HEK293 (cell line): ENCODE measurements around the gene SRGAP2C.
A peak's percentile ranks its signal among the peaks of the same experiment; 100 is the strongest.
"Not testable (repeated sequence)": the region's sequence is repeated elsewhere in the genome, so short reads cannot be mapped to it uniquely, and the experiment has no call there.

Experiments
- CTCF ChIA-PET: fragments of 350-600 bp; formaldehyde crosslinking; extraction: SDS; loops from one replicate; lab custom pipeline; 2021; ENCODE audit warnings: antibody characterized with exemption; lab: Yijun Ruan, JAX
- POLR2A ChIA-PET: fragments of 300-600 bp; formaldehyde crosslinking; extraction: SDS; loops from one replicate; lab custom pipeline; 2020; ENCODE audit warnings: antibody characterized with exemption, inconsistent platforms; lab: Yijun Ruan, JAX
- H3K27ac ChIP-seq: fragments of 200-500 bp; sonication (Bioruptor generic); 2 replicates; pipeline ENCODE4 v1.5.1; 2014; ENCODE audit warnings: low read depth, low read length, control low read depth, inconsistent platforms; ENCODE audit errors: extremely low read depth
- H3K36me3 ChIP-seq, 2 experiments: fragments of 200-500 bp in 1 of 2; sonication (Bioruptor generic) in 1 of 2; 1 replicate in 1 of 2; 2 replicates in 1 of 2; pipeline ENCODE4 v1.5.1; 2014 to 2017; ENCODE audit warnings: inconsistent platforms in 2 of 2, low read length in 2 of 2; ENCODE audit not compliant: control insufficient read depth in 2 of 2, insufficient read depth in 1 of 2
- H3K4me1 ChIP-seq: fragments of 200-500 bp; sonication (Bioruptor generic); 2 replicates; pipeline ENCODE4 v1.5.1; 2014; ENCODE audit warnings: mild to moderate bottlenecking, low read length, inconsistent platforms; ENCODE audit not compliant: control insufficient read depth, insufficient read depth
- H3K4me3 ChIP-seq: 2 replicates; pipeline ENCODE4 v1.5.1; 2011; ENCODE audit warnings: low read depth, mild to moderate bottlenecking, control low read depth, low read length, moderate library complexity
- H3K9me3 ChIP-seq: fragments of 200-500 bp; sonication (Bioruptor generic); 2 replicates; pipeline ENCODE4 v1.5.1; 2014; ENCODE audit warnings: low read depth, low read length, inconsistent platforms; ENCODE audit not compliant: control insufficient read depth, insufficient read depth
- FEZF1 ChIP-seq: fragments of 450-650 bp; formaldehyde crosslinking; IDR thresholded peaks from 2 replicates; pipeline ENCODE4 v1.5.1; 2016; ENCODE audit warnings: missing biosample characterization, missing genetic modification characterization
- GLIS1 ChIP-seq: fragments of 450-650 bp; formaldehyde crosslinking; IDR thresholded peaks from 2 replicates; pipeline ENCODE4 v1.5.1; 2016; ENCODE audit warnings: missing biosample characterization, missing genetic modification characterization
- PRDM1 ChIP-seq: fragments of 450-650 bp; formaldehyde crosslinking; IDR thresholded peaks from 2 replicates; pipeline ENCODE4; 2016; ENCODE audit warnings: missing biosample characterization, missing genetic modification characterization
- ZIC2 ChIP-seq: fragments of 450-650 bp; formaldehyde crosslinking; IDR thresholded peaks from 2 replicates; pipeline ENCODE4 v1.5.1; 2016; ENCODE audit warnings: missing biosample characterization, missing genetic modification characterization
- ZNF335 ChIP-seq: fragments of 450-650 bp; formaldehyde crosslinking; conservative IDR thresholded peaks from 2 replicates; pipeline ENCODE4 v1.5.1; 2016; ENCODE audit warnings: missing biosample characterization, missing genetic modification characterization
- ZNF366 ChIP-seq: fragments of 450-650 bp; formaldehyde crosslinking; conservative IDR thresholded peaks from 2 replicates; pipeline ENCODE4 v1.5.1; 2016; ENCODE audit warnings: missing biosample characterization, missing genetic modification characterization
- TF ChIP-seq, protein P1 (sequence below): fragments of 450-650 bp; formaldehyde crosslinking; IDR thresholded peaks from 2 replicates; pipeline ENCODE4 v1.5.1; 2017; ENCODE audit warnings: missing biosample characterization, missing genetic modification characterization
- TF ChIP-seq, protein P2 (sequence below): fragments of 450-650 bp; formaldehyde crosslinking; IDR thresholded peaks from 2 replicates; pipeline ENCODE4 v1.5.1; 2016; ENCODE audit warnings: missing biosample characterization, missing genetic modification characterization

Gene SRGAP2C

DNA sequence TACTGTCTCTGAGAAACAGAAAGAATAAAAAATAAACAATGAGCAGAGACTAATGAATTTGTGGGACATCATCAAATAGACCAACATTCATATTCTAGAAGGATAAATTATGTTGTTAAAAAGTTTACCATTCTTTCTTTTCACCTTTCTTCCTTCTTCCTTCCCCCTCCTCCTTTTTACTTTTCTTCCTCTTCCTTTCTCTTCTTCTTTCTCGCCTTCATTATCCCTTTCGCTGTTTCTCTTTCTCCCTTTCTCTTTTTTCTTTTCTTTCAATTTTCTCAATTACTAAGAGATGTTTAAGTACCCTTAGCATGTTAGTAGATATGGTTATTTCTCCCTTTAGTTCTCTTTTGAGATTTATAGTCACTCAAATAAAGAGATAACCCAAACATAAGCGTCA lies 207.4 kb downstream of the SRGAP2C start:
- H3K9me3 ChIP-seq, CTCF ChIA-PET, H3K4me3 ChIP-seq, H3K27ac ChIP-seq, POLR2A ChIA-PET, H3K4me1 ChIP-seq, H3K36me3 ChIP-seq: not testable (repeated sequence)
- TF ChIP-seq ZNF366 (tag by site-specific recombination) (peak; percentile 63; the same call in 1 of the 2 replicates), PRDM1 (tag by site-specific recombination) (peak; percentile 99)

GRCh38 chr1:121395718-121396201 lies 211.0 kb downstream of the SRGAP2C start:
- POLR2A ChIA-PET, H3K27ac ChIP-seq, CTCF ChIA-PET, H3K4me1 ChIP-seq, H3K36me3 ChIP-seq, H3K9me3 ChIP-seq: not testable (repeated sequence)
- TF ChIP-seq ZIC2 (tag by site-specific recombination) (peak; percentile 52), GLIS1 (tag by site-specific recombination) (peak; percentile 58), FEZF1 (tag by site-specific recombination) (0 out of 2 replicates have a peak, but pooled peaks have one; percentile 25)
- TF ChIP-seq, protein P1, sequence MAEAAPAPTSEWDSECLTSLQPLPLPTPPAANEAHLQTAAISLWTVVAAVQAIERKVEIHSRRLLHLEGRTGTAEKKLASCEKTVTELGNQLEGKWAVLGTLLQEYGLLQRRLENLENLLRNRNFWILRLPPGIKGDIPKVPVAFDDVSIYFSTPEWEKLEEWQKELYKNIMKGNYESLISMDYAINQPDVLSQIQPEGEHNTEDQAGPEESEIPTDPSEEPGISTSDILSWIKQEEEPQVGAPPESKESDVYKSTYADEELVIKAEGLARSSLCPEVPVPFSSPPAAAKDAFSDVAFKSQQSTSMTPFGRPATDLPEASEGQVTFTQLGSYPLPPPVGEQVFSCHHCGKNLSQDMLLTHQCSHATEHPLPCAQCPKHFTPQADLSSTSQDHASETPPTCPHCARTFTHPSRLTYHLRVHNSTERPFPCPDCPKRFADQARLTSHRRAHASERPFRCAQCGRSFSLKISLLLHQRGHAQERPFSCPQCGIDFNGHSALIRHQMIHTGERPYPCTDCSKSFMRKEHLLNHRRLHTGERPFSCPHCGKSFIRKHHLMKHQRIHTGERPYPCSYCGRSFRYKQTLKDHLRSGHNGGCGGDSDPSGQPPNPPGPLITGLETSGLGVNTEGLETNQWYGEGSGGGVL (tag by site-specific recombination) = peak; percentile 74
- H3K4me3 ChIP-seq = peak overlapping the region; percentile 52

- H3K4me3 ChIP-seq = peak overlapping the region; percentile 52
- H3K9me3 ChIP-seq, POLR2A ChIA-PET, H3K4me1 ChIP-seq, H3K36me3 ChIP-seq, H3K27ac ChIP-seq, CTCF ChIA-PET: not testable (repeated sequence)
- peak; percentile 26; the same call in 1 of the 2 replicates for TF ChIP-seq GLIS1 (tag by site-specific recombination)
- TF ChIP-seq, protein P2, sequence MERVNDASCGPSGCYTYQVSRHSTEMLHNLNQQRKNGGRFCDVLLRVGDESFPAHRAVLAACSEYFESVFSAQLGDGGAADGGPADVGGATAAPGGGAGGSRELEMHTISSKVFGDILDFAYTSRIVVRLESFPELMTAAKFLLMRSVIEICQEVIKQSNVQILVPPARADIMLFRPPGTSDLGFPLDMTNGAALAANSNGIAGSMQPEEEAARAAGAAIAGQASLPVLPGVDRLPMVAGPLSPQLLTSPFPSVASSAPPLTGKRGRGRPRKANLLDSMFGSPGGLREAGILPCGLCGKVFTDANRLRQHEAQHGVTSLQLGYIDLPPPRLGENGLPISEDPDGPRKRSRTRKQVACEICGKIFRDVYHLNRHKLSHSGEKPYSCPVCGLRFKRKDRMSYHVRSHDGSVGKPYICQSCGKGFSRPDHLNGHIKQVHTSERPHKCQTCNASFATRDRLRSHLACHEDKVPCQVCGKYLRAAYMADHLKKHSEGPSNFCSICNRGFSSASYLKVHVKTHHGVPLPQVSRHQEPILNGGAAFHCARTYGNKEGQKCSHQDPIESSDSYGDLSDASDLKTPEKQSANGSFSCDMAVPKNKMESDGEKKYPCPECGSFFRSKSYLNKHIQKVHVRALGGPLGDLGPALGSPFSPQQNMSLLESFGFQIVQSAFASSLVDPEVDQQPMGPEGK = 0 out of 2 replicates have a peak, but pooled peaks have one; percentile 23
- peak; percentile 46 for TF ChIP-seq FEZF1 (tag by site-specific recombination)
- 0 out of 2 replicates have a peak, but pooled peaks have one; percentile 17 for TF ChIP-seq ZNF335 (tag by site-specific recombination)
Observed at GRCh38 chr1:121396335-121397081, 211.7 kb downstream of the SRGAP2C start.

- CTCF ChIA-PET, H3K36me3 ChIP-seq, H3K27ac ChIP-seq, POLR2A ChIA-PET, H3K9me3 ChIP-seq, H3K4me1 ChIP-seq, H3K4me3 ChIP-seq: not testable (repeated sequence)
Observed at GRCh38 chr1:121397101-121397500, 212.3 kb downstream of the SRGAP2C start.

DNA sequence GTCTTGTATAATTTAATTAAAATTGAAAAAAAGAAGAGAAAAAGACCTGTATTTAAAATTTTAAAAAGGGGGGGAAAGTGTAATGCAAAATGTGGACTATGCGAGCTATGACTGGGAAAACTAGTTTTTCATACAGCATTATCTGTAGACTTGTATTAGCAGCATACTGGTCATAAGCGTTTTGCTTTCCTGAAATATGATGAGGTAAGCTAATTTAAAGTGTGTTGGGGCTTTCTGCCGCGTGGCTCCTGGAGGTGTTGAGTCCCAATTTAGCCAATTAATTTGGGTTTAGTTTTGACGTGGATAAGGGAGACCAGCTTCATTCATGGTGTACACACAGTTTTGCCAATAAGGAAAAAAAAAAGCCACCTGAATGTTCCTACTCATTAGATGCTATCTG lies 214.4 kb downstream of the SRGAP2C start:
- POLR2A ChIA-PET, H3K27ac ChIP-seq, H3K36me3 ChIP-seq, H3K9me3 ChIP-seq, CTCF ChIA-PET, H3K4me1 ChIP-seq, H3K4me3 ChIP-seq: not testable (repeated sequence)
